Measurements from ENCODE around the gene CNTNAP1.

The CNTNAP1 gene

DNA sequence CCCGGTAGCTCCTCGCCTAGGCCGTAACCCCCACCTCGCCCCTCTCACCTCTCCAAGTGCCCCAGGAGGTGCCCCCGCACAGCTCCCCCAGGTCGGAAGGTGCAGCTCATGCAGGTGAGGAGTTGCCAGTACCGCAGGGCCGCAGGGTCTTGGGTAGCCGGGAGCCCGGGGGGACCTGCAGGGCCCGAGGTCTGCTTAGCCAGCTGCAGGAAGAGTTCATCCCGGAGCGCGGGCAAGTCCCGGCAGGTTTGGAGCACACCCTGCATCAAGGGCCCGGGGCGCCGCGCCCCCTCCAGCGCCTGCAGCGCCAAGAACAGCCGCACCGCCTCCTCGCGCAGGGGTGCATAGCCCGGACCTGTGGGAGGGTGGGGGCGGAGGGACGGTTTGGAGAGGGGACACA is 10.3 kb upstream of the CNTNAP1 start:
- Histone ChIP-seq H3K27me3 (ENCODE audit: control insufficient read depth, insufficient read depth, low read length) (peaks cover 53% of the 10 kb centered on the region), H3K4me1 (ENCODE audit: control insufficient read depth, insufficient read depth, low read length) (peaks cover 68% of the 10 kb centered on the region), H3K4me3 (ENCODE audit: low read depth, low read length) (peak overlapping the region; percentile 68), H3K36me3 (ENCODE audit: control insufficient read depth, insufficient read depth, low read length) (peaks cover 21% of the 10 kb centered on the region), H3K9ac (ENCODE audit: low read length) (peak overlapping the region; percentile 55), H3K9me3 (ENCODE audit: control insufficient read depth, insufficient read depth, low read depth, low read length) (no peaks in the 10 kb centered on the region), H3K27ac (ENCODE audit: low read depth, low read length) (no peak overlapping the region; the same call in 1 of the 2 replicates)

GRCh38 chr17:42673266-42673884 is 9.0 kb upstream of the CNTNAP1 start:
- H3K27me3 ChIP-seq (ENCODE audit: control insufficient read depth, insufficient read depth, low read length) = peaks cover 53% of the 10 kb centered on the region
- peak overlapping the region; percentile 96 for H3K4me3 ChIP-seq (ENCODE audit: low read depth, low read length)
- no peaks in the 10 kb centered on the region for H3K9me3 ChIP-seq (ENCODE audit: control insufficient read depth, insufficient read depth, low read depth, low read length)
- H3K36me3 ChIP-seq (ENCODE audit: control insufficient read depth, insufficient read depth, low read length) = peaks cover 8% of the 10 kb centered on the region
- H3K9ac ChIP-seq (ENCODE audit: low read length) = no peak overlapping the region
- peaks cover 63% of the 10 kb centered on the region for H3K4me1 ChIP-seq (ENCODE audit: control insufficient read depth, insufficient read depth, low read length)
- H3K27ac ChIP-seq (ENCODE audit: low read depth, low read length) = no peak overlapping the region

DNA sequence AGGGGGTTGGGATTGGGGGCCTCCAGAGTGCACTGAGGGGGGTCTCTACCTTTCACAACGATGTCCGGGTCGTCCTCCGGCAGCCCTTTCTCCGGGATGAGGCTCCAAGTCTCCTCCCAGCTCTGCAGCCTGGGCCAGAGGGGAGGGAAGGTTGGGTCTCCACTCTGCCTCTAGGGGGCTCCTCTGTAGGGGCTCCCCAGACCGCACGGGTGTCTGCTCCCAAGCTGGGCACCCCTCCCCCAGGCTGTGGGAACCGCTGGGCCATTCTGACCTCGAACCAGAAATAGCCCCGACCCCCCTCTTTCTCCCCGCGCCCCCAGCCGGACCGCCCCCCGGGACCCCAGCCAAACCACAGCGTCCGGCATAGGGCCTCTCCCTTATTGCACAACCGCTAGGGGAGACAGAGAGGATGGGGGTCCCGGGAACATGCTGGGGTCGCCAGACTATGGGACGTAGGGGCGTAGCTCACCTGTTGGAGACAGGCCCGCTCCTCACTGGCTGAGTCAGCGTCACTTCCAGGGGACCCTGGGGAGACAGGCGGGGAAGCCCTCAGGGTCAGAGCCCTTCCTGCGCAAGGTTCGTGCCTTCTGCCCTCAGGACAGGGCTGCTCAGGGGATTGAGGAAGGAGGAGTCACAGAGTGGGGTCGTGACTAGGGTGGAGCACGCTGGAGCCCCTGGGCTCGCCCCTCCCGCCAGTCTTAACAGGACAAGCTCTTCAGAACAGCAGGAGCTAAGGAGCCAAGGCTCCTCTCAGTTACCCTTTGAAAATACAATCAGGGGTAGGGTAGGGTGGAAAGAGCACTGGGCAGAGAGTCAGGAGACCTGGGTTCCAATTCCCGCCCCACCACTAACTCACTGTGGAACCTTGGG is 8.2 kb upstream of the CNTNAP1 start:
- peak overlapping the region; percentile 96 for H3K4me3 ChIP-seq (ENCODE audit: low read depth, low read length)
- H3K9me3 ChIP-seq (ENCODE audit: control insufficient read depth, insufficient read depth, low read depth, low read length) = no peaks in the 10 kb centered on the region
- H3K36me3 ChIP-seq (ENCODE audit: control insufficient read depth, insufficient read depth, low read length) = peaks cover 6% of the 10 kb centered on the region
- peak overlapping the region; percentile 27 for H3K9ac ChIP-seq (ENCODE audit: low read length)
- no peak overlapping the region for H3K27ac ChIP-seq (ENCODE audit: low read depth, low read length)
- H3K4me1 ChIP-seq (ENCODE audit: control insufficient read depth, insufficient read depth, low read length) = peaks cover 65% of the 10 kb centered on the region
- H3K27me3 ChIP-seq (ENCODE audit: control insufficient read depth, insufficient read depth, low read length) = peaks cover 53% of the 10 kb centered on the region

DNA sequence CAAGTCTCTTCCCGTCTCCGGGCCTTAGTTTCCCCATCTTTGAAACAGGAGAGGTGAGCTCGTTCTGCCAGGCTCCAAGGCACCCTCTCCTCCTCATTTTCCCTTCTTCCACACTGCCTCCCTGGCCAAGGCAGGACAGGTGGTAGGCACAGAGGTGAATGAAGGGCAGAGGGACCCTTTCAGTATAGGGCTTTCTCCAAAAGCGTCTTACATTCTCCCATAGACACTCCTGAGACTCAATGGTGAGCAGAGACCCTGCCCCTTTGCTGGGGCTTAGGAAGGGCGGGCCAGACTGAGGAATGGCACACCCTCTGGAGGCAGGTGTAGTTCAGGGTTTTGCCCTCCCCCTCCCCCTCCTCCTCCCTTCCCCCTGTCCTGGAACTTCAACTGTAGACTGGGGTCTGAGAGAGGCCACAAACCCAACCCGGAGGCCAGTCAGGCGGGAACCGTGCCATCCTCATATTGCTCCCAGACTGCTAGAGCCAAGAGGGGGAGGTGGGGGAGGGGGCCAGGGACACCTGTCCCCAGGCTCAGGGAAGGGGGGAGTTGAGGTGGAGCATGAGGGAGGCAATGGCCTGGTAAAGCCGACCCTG is 7.5 kb upstream of the CNTNAP1 start:
- peaks cover 53% of the 10 kb centered on the region for H3K27me3 ChIP-seq (ENCODE audit: control insufficient read depth, insufficient read depth, low read length)
- H3K27ac ChIP-seq (ENCODE audit: low read depth, low read length) = no peak overlapping the region
- peak overlapping the region; percentile 96 for H3K4me3 ChIP-seq (ENCODE audit: low read depth, low read length)

GRCh38 chr17:42675348-42675964 is 6.9 kb upstream of the CNTNAP1 start:
- peak overlapping the region; percentile 81 for H3K9ac ChIP-seq (ENCODE audit: low read length)
- H3K27ac ChIP-seq (ENCODE audit: low read depth, low read length) = no peak overlapping the region
- peak overlapping the region; percentile 96 for H3K4me3 ChIP-seq (ENCODE audit: low read depth, low read length)
- no peaks in the 10 kb centered on the region for H3K36me3 ChIP-seq (ENCODE audit: control insufficient read depth, insufficient read depth, low read length)
- no peaks in the 10 kb centered on the region for H3K9me3 ChIP-seq (ENCODE audit: control insufficient read depth, insufficient read depth, low read depth, low read length)
- H3K4me1 ChIP-seq (ENCODE audit: control insufficient read depth, insufficient read depth, low read length) = peaks cover 66% of the 10 kb centered on the region
- peaks cover 59% of the 10 kb centered on the region for H3K27me3 ChIP-seq (ENCODE audit: control insufficient read depth, insufficient read depth, low read length)

More for the DNA sequence above, 7.5 kb upstream of the CNTNAP1 start:
- Histone ChIP-seq H3K4me1 (ENCODE audit: control insufficient read depth, insufficient read depth, low read length) (peaks cover 64% of the 10 kb centered on the region), H3K36me3 (ENCODE audit: control insufficient read depth, insufficient read depth, low read length) (no peaks in the 10 kb centered on the region), H3K9me3 (ENCODE audit: control insufficient read depth, insufficient read depth, low read depth, low read length) (no peaks in the 10 kb centered on the region), H3K9ac (ENCODE audit: low read length) (peak overlapping the region; percentile 27)

GRCh38 chr17:42675965-42676423 is 6.3 kb upstream of the CNTNAP1 start:
- peaks cover 58% of the 10 kb centered on the region for H3K27me3 ChIP-seq (ENCODE audit: control insufficient read depth, insufficient read depth, low read length)
- peak overlapping the region; percentile 81 for H3K9ac ChIP-seq (ENCODE audit: low read length)
- peak overlapping the region; percentile 96 for H3K4me3 ChIP-seq (ENCODE audit: low read depth, low read length)
- H3K4me1 ChIP-seq (ENCODE audit: control insufficient read depth, insufficient read depth, low read length) = peaks cover 65% of the 10 kb centered on the region
- H3K27ac ChIP-seq (ENCODE audit: low read depth, low read length) = no peak overlapping the region; the same call in 1 of the 2 replicates
- no peaks in the 10 kb centered on the region for H3K36me3 ChIP-seq (ENCODE audit: control insufficient read depth, insufficient read depth, low read length)
- H3K9me3 ChIP-seq (ENCODE audit: control insufficient read depth, insufficient read depth, low read depth, low read length) = no peaks in the 10 kb centered on the region

- Histone ChIP-seq H3K4me3 (ENCODE audit: low read depth, low read length) (peak within 1 kb of the TSS; percentile 96), H3K9ac (ENCODE audit: low read length) (peak within 1 kb of the TSS; percentile 97), H3K4me1 (ENCODE audit: control insufficient read depth, insufficient read depth, low read length) (peaks cover 63% of the 10 kb centered on the region), H3K27me3 (ENCODE audit: control insufficient read depth, insufficient read depth, low read length) (peaks cover 55% of the 10 kb centered on the region), H3K36me3 (ENCODE audit: control insufficient read depth, insufficient read depth, low read length) (no peaks in the 10 kb centered on the region), H3K9me3 (ENCODE audit: control insufficient read depth, insufficient read depth, low read depth, low read length) (no peaks in the 10 kb centered on the region), H3K27ac (ENCODE audit: low read depth, low read length) (peak within 1 kb of the TSS; percentile 82; the same call in 1 of the 2 replicates)
Observed at GRCh38 chr17:42676424-42677011, 5.8 kb upstream of the CNTNAP1 start, which contains the start of gene PLEKHH3. PLEKHH3 (minus strand) TSS chr17:42676994; CDS start chr17:42676563, 431 bp downstream.

- H3K9ac ChIP-seq (ENCODE audit: low read length) = peak overlapping the region; percentile 97
Observed at GRCh38 chr17:42677012-42677857, 5.1 kb upstream of the CNTNAP1 start.

GRCh38 chr17:42677921-42678781 is 4.2 kb upstream of the CNTNAP1 start:
- H3K27me3 ChIP-seq (ENCODE audit: control insufficient read depth, insufficient read depth, low read length) = peaks cover 46% of the 10 kb centered on the region
- H3K4me3 ChIP-seq (ENCODE audit: low read depth, low read length) = peak overlapping the region; percentile 71
- no peaks in the 10 kb centered on the region for H3K36me3 ChIP-seq (ENCODE audit: control insufficient read depth, insufficient read depth, low read length)
- peak overlapping the region; percentile 94 for H3K27ac ChIP-seq (ENCODE audit: low read depth, low read length)
- H3K4me1 ChIP-seq (ENCODE audit: control insufficient read depth, insufficient read depth, low read length) = peaks cover 52% of the 10 kb centered on the region
- peak overlapping the region; percentile 97 for H3K9ac ChIP-seq (ENCODE audit: low read length)
- H3K9me3 ChIP-seq (ENCODE audit: control insufficient read depth, insufficient read depth, low read depth, low read length) = no peaks in the 10 kb centered on the region

More at GRCh38 chr17:42677012-42677857, 5.1 kb upstream of the CNTNAP1 start:
- peaks cover 59% of the 10 kb centered on the region for H3K4me1 ChIP-seq (ENCODE audit: control insufficient read depth, insufficient read depth, low read length)
- H3K27me3 ChIP-seq (ENCODE audit: control insufficient read depth, insufficient read depth, low read length) = peaks cover 48% of the 10 kb centered on the region
- H3K4me3 ChIP-seq (ENCODE audit: low read depth, low read length) = peak overlapping the region; percentile 96
- no peaks in the 10 kb centered on the region for H3K36me3 ChIP-seq (ENCODE audit: control insufficient read depth, insufficient read depth, low read length)
- H3K9me3 ChIP-seq (ENCODE audit: control insufficient read depth, insufficient read depth, low read depth, low read length) = no peaks in the 10 kb centered on the region
- peak overlapping the region; percentile 82; the same call in 1 of the 2 replicates for H3K27ac ChIP-seq (ENCODE audit: low read depth, low read length)

All from HUES6 (cell line).